Trophoblast cell (in vitro differentiated cells and primary cell): ENCODE data around the gene YARS1. TPM values are rescaled to one million over a fixed set of nuclear protein-coding genes. Genes with fewer than 3 reads are reported as not detected.

Experiments
- DNase-seq, 2 donors: peaks; one replicate each; pipeline ENCODE4 v3.0.0-alpha.2; 2016
- H2AFZ ChIP-seq: 2 replicates; pipeline ENCODE4 v1.6.1; 2013; ENCODE audit warnings: low read length, moderate library complexity, mild to moderate bottlenecking; ENCODE audit not compliant: insufficient read depth, poor library complexity
- H2AK5ac ChIP-seq: 2 replicates; pipeline ENCODE4 v1.6.1; 2013; ENCODE audit warnings: mild to moderate bottlenecking, low read length
- H2BK120ac ChIP-seq: 2 replicates; pipeline ENCODE4 v1.6.1; 2013; ENCODE audit warnings: low read length, mild to moderate bottlenecking, moderate library complexity; ENCODE audit not compliant: insufficient read depth, poor library complexity
- H2BK12ac ChIP-seq: 2 replicates; pipeline ENCODE4 v1.6.1; 2013; ENCODE audit warnings: mild to moderate bottlenecking, low read length, moderate library complexity
- H2BK5ac ChIP-seq: 2 replicates; pipeline ENCODE4 v1.6.1; 2013; ENCODE audit warnings: low read length, low read depth, moderate library complexity, mild to moderate bottlenecking; ENCODE audit not compliant: poor library complexity
- H3K14ac ChIP-seq: 2 replicates; pipeline ENCODE4 v1.6.1; 2013; ENCODE audit warnings: mild to moderate bottlenecking, low read length
- H3K18ac ChIP-seq: 2 replicates; pipeline ENCODE4 v1.6.1; 2013; ENCODE audit warnings: mild to moderate bottlenecking, low read length
- H3K23ac ChIP-seq: 2 replicates; pipeline ENCODE4 v1.6.1; 2013; ENCODE audit warnings: low read length
- H3K27ac ChIP-seq: 2 replicates; pipeline ENCODE4 v1.5.1; 2013; ENCODE audit warnings: low read depth, mild to moderate bottlenecking, inconsistent platforms, low read length, moderate library complexity
- H3K27me3 ChIP-seq: 2 replicates; pipeline ENCODE4 v1.6.1; 2013; ENCODE audit warnings: inconsistent platforms, mild to moderate bottlenecking, low read length, moderate library complexity; ENCODE audit not compliant: insufficient read depth
- H3K36me3 ChIP-seq, 2 experiments: 1 replicate in 1 of 2; 2 replicates in 1 of 2; pipeline ENCODE4 v1.6.1; 2013; ENCODE audit warnings: low read length in 2 of 2, mild to moderate bottlenecking in 2 of 2, moderate library complexity in 1 of 2; ENCODE audit not compliant: insufficient read depth in 2 of 2, control insufficient read depth in 1 of 2
- H3K4ac ChIP-seq: 2 replicates; pipeline ENCODE4 v1.6.1; 2013; ENCODE audit warnings: low read depth, mild to moderate bottlenecking, low read length, moderate library complexity
- H3K4me1 ChIP-seq, 2 experiments: 1 replicate in 1 of 2; 2 replicates in 1 of 2; pipeline ENCODE4 v1.6.1; 2013; ENCODE audit warnings: low read length in 2 of 2, mild to moderate bottlenecking in 2 of 2, moderate library complexity in 1 of 2; ENCODE audit not compliant: insufficient read depth in 2 of 2, control insufficient read depth in 1 of 2
- H3K4me2 ChIP-seq: 2 replicates; pipeline ENCODE4 v1.6.1; 2013; ENCODE audit warnings: inconsistent platforms, mild to moderate bottlenecking, low read length, moderate library complexity
- H3K4me3 ChIP-seq: 2 replicates; pipeline ENCODE4 v1.5.1; 2013; ENCODE audit warnings: mild to moderate bottlenecking, low read depth, low read length, inconsistent platforms
- H3K79me1 ChIP-seq: one replicate; pipeline ENCODE4 v1.6.1; 2013; ENCODE audit warnings: low read length
- H3K79me2 ChIP-seq: 2 replicates; pipeline ENCODE4 v1.6.1; 2013; ENCODE audit warnings: low read length, mild to moderate bottlenecking; ENCODE audit not compliant: control insufficient read depth, insufficient read depth, poor library complexity
- H3K9ac ChIP-seq: 2 replicates; pipeline ENCODE4 v1.6.1; 2013; ENCODE audit warnings: mild to moderate bottlenecking, low read length
- H3K9me3 ChIP-seq: 2 replicates; pipeline ENCODE4 v1.6.1; 2013; ENCODE audit warnings: low read depth, mild to moderate bottlenecking, control low read depth, inconsistent platforms, low read length; ENCODE audit not compliant: insufficient read depth
- H4K12ac ChIP-seq: 2 replicates; pipeline ENCODE4 v1.6.1; 2013; ENCODE audit warnings: low read depth, mild to moderate bottlenecking, low read length, moderate library complexity
- H4K8ac ChIP-seq: 2 replicates; pipeline ENCODE4 v1.6.1; 2013; ENCODE audit warnings: low read depth, mild to moderate bottlenecking, low read length, moderate library complexity
- H4K91ac ChIP-seq: one replicate; pipeline ENCODE4 v1.6.1; 2013; ENCODE audit warnings: low read depth, mild to moderate bottlenecking, low read length, moderate library complexity
- WGBS: extraction: QIAGEN DNeasy Blood & Tissue Kit; methylation state at CpG from one replicate; pipeline ENCODE4 v1.1.7; 2013; ENCODE audit warnings: missing lambda C conversion rate; ENCODE audit not compliant: insufficient read length, insufficient coverage; ENCODE audit errors: extremely low coverage; 5-methylcytosine and 5-hydroxymethylcytosine counted together
- polyA plus RNA-seq: library from polyadenylated mRNA; stranded (reverse); fragments of 200-250 nt; gene quantifications from 2 replicates; pipeline ENCODE4 v1.2.3, GENCODE V29; 2013

Gene YARS1
- 86.3 and 88.7 TPM in 2 replicates for polyA plus RNA-seq

DNA sequence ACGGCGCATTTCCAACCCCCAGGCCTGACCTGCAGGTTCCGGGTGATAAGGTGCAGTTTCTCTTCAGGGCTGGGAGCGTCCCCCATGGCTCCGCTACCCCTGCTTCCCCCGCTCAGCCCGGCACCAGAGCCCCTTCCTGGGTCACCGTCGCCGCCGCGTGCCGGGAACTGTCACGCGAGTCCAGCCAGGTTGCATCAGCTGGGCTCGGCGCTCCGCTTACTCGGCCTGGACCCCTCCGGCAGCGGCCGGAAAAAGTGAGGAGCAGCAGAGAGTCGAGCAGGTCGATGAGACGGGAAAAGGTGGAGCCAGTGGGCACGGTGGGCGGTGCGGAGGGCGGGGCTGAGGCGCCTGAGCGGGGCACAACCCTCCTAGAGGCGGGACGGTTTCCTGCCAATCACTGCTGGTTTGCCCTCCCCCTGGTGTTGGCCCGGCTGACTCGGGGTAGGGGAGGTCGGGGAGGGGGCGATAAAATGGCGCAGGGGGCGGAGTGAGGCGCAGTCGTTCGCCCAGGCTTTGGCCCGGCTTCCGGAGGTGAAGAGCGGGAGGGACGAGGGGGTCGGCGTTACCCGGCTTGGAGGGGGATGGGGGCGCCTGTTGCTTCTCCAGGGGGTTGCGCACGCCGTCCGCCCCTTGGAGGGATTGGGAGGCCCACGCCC is at the start of gene YARS1, which contains the start of gene S100PBP:
Gene YARS1 (minus strand): TSS at position 200 of the 656 bp plus-strand sequence. CDS start 114 bp downstream, at position 86.
Gene S100PBP (plus strand): TSS at position 495 of the 656 bp plus-strand sequence. CDS start 8,447 bp downstream, outside the sequence.
- Histone ChIP-seq H3K27me3 (no peaks in the 10 kb centered on the region), H3K23ac (no peak within 1 kb of the TSS), H3K4me3 (peak within 1 kb of the TSS; percentile 94), H2BK120ac (peak within 1 kb of the TSS; percentile 99), H2AFZ (peak within 1 kb of the TSS; percentile 97), H2BK12ac (peak within 1 kb of the TSS; percentile 60), H4K8ac (peak within 1 kb of the TSS; percentile 98), H3K27ac (peak within 1 kb of the TSS; percentile 94), H4K91ac (peak within 1 kb of the TSS; percentile 99), H3K79me2 (peaks cover 14% of the 10 kb centered on the region), H2BK5ac (peak within 1 kb of the TSS; percentile 95), H3K79me1 (peaks cover 15% of the 10 kb centered on the region), H4K12ac (peak within 1 kb of the TSS; percentile 97), H3K9me3 (no peaks in the 10 kb centered on the region), H3K36me3 (peaks cover 0 to 2% of the 10 kb centered on the region in 2 experiments), H3K14ac (peak within 1 kb of the TSS; percentile 98), H2AK5ac (peak within 1 kb of the TSS; percentile 98), H3K4ac (peak within 1 kb of the TSS; percentile 97), H3K4me1 (peaks cover 0 to 5% of the 10 kb centered on the region in 2 experiments), H3K4me2 (peak within 1 kb of the TSS; percentile 80), H3K18ac (peak within 1 kb of the TSS; percentile 97), H3K9ac (peak within 1 kb of the TSS; percentile 88)
- DNase-seq, result peak; percentile 99
- WGBS, result no CpG with 5 or more reads among the region's 55 CpGs

DNA sequence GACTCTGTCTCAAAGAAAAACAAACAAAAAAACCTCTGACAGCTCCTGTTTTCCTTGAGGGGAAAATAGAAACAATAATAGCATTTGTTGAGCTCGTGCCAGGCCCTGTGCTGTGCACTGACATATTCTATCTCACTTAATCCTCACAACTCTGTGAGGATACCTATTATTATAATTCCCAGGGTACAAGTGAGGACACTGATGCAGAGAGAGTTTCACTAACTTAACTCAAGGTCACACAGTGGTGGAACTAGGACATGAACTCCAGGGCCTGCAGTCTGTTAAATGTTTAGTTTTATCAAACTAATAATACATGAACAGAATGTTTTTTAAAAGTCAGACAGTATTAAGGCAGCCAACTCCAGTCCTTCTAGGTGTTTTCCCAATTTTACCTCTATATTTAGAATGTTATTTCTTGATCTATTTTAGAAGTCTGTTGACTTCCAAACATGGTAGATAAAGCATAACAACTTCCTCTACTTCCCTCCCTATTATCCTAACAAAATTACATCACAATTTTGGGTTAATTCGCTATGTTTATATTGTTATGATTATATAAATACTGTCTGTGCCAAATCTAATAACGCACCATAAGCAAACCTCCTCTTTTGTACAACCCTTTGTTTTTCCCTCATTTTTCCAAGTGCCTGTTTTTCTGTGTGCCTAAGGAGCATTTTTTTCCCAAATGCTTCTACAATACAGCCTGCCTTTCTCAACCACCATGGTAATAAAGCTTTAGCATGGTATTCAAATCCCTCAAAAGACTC is 48.7 kb upstream of the YARS1 start:
- no peak overlapping the region for H2BK5ac ChIP-seq
- no peak overlapping the region for H4K12ac ChIP-seq
- peaks cover 2% of the 10 kb centered on the region for H3K79me1 ChIP-seq
- no peak overlapping the region for H3K18ac ChIP-seq
- no peak overlapping the region for H3K23ac ChIP-seq
- H3K4me2 ChIP-seq, result no peak overlapping the region
- H3K4ac ChIP-seq, result no peak overlapping the region
- peaks cover 2% of the 10 kb centered on the region for H3K9me3 ChIP-seq
- DNase-seq, result no peak
- no peak overlapping the region for H2AFZ ChIP-seq
- H3K9ac ChIP-seq, result no peak overlapping the region
- H2AK5ac ChIP-seq, result no peak overlapping the region
- no peak overlapping the region for H4K91ac ChIP-seq
- H3K27ac ChIP-seq, result no peak overlapping the region
- peaks cover 9% of the 10 kb centered on the region for H3K27me3 ChIP-seq
- H3K4me3 ChIP-seq, result no peak overlapping the region
- no peaks in the 10 kb centered on the region for H3K79me2 ChIP-seq
- no peak overlapping the region for H4K8ac ChIP-seq
- no CpG with 5 or more reads among the region's 3 CpGs for WGBS
- H2BK120ac ChIP-seq, result no peak overlapping the region
- no peak overlapping the region for H2BK12ac ChIP-seq
- H3K14ac ChIP-seq, result no peak overlapping the region
- peaks cover 0 to 6% of the 10 kb centered on the region in 2 experiments for H3K4me1 ChIP-seq
- H3K36me3 ChIP-seq, result peaks cover 0 to 6% of the 10 kb centered on the region in 2 experiments

DNA sequence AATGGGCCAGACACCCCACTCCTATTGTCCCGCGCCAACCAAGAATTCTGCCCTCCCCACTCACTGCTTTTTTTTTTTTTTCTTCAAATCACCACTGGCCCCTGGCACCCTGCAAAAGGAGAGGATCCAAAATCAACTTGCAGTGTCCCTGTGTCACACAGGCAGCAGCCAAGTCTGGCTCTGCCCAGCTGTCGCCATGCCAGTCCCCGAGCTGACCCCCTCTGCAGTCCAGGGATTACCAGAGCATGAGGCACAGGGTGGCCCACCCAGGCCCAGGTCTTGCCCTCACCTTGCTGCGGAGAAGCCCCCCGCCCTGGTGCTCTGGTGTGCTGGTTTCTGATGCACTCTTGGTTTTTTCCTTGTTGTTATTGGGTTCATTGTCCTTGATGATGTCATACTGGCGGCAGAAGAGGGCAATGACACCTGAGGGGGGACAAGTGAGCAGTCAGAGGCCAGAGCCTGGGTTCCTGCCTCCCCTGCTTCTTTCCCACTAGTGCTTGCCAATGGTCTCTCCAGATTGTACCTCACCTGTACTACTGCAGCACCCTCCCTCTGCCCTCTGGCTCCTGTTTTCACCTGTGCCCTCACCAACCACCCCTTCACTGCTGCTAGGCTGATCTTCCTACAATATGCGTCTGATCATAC is 47.3 kb upstream of the YARS1 start:
- no peak overlapping the region for H3K4ac ChIP-seq
- no peaks in the 10 kb centered on the region for H3K79me2 ChIP-seq

DNA sequence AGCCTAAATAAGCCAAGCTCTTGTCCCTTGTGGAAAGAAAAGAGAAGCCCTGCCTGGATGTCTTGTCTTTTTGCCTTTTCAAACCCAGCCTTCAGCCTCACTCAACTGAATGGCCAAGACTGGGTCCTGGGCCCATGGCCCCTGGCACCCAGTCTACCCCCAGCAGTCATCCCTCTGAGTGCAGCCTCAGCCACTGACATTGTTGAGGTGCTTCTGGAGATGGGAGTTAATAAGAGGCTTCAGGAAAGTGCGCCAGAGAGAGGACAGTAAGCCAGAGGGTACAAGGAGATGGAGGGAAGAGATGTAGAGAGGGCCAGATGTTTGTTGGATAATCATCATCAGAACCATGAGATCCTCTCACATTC is 46.7 kb upstream of the YARS1 start:
- no peak overlapping the region for H4K91ac ChIP-seq
- H3K4ac ChIP-seq, result no peak overlapping the region
- H3K27ac ChIP-seq, result no peak overlapping the region
- peaks cover 0 to 6% of the 10 kb centered on the region in 2 experiments for H3K36me3 ChIP-seq
- no peak overlapping the region for H3K4me3 ChIP-seq
- H2BK12ac ChIP-seq, result no peak overlapping the region
- no peak overlapping the region for H3K23ac ChIP-seq
- peaks cover 2% of the 10 kb centered on the region for H3K9me3 ChIP-seq
- no peak for DNase-seq
- no peak overlapping the region for H2AFZ ChIP-seq
- H3K79me2 ChIP-seq, result no peaks in the 10 kb centered on the region
- H2AK5ac ChIP-seq, result no peak overlapping the region
- H3K14ac ChIP-seq, result no peak overlapping the region
- H2BK5ac ChIP-seq, result no peak overlapping the region
- no peak overlapping the region for H4K8ac ChIP-seq
- no peak overlapping the region for H4K12ac ChIP-seq
- H3K18ac ChIP-seq, result no peak overlapping the region
- no peaks in the 10 kb centered on the region for H3K27me3 ChIP-seq
- no peak overlapping the region for H2BK120ac ChIP-seq
- no peak overlapping the region for H3K4me2 ChIP-seq
- no peak overlapping the region for H3K9ac ChIP-seq
- no peaks in the 10 kb centered on the region for H3K79me1 ChIP-seq
- no peaks in the 10 kb centered on the region for H3K4me1 ChIP-seq
- WGBS, result no CpG with 5 or more reads among the region's 1 CpG

More for the DNA sequence above, 47.3 kb upstream of the YARS1 start:
- H3K18ac ChIP-seq, result no peak overlapping the region
- no peak overlapping the region for H2BK5ac ChIP-seq
- H2BK120ac ChIP-seq, result no peak overlapping the region
- no peak overlapping the region for H2AFZ ChIP-seq
- H3K4me1 ChIP-seq, result no peaks in the 10 kb centered on the region
- H3K9me3 ChIP-seq, result peaks cover 2% of the 10 kb centered on the region
- WGBS, result no CpG with 5 or more reads among the region's 8 CpGs
- H3K36me3 ChIP-seq, result peaks cover 0 to 6% of the 10 kb centered on the region in 2 experiments
- H3K4me3 ChIP-seq, result no peak overlapping the region
- no peaks in the 10 kb centered on the region for H3K79me1 ChIP-seq
- H3K9ac ChIP-seq, result no peak overlapping the region
- H3K4me2 ChIP-seq, result no peak overlapping the region
- no peaks in the 10 kb centered on the region for H3K27me3 ChIP-seq
- H4K91ac ChIP-seq, result no peak overlapping the region
- no peak overlapping the region for H4K12ac ChIP-seq
- H2BK12ac ChIP-seq, result no peak overlapping the region
- no peak overlapping the region for H3K23ac ChIP-seq
- DNase-seq, result no peak
- no peak overlapping the region for H3K27ac ChIP-seq
- no peak overlapping the region for H2AK5ac ChIP-seq
- H4K8ac ChIP-seq, result no peak overlapping the region
- no peak overlapping the region for H3K14ac ChIP-seq
